GM21717 (cell line): ENCODE data around the gene MAP4K2.
"Not testable (repeated sequence)": the region's sequence is repeated elsewhere in the genome, so short reads cannot be mapped to it uniquely, and the experiment has no call there.

Experiments
- ATAC-seq: cut with Tn5 transposase; IDR thresholded peaks from one replicate; pipeline ENCODE4 v1.9.1; 2021; ENCODE audit warnings: mild to moderate bottlenecking, moderate library complexity; ENCODE audit not compliant: unreplicated experiment

The MAP4K2 gene

DNA sequence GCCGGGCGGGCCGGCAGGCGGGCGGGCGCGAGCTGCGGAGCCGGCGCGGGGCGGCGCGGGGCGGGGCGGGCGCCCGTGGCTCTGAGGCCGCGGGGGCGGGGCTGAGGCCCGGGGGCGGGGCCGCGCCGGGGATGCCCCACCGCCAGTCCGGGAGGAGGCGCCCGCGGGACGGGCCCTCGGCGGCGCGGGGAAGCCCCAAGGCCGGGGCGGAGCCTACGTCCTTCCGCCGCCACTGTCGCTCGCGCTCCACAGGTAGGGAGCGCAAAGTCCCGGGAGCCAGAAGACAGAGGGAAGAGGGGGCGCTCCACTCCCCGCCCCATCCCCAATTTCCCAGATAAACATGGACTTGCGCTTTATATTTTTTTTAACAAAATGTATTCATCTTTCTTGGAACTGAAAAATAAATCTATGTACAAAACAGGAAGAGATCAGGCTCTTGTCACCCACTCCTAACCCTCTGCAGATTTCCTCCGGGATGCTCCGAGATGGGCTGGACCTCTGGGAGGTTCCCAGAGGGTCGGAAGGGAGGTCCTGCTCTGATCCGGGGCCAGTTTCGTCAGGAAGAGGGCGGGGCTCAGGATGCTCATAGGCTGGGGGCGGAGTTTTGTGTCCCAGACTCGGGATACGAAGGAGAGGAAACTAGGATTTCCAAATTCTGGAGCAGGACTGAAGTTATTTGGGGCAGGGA is at the start of gene MAP4K2:
Gene MAP4K2 (minus strand): TSS at position 57 of the 688 bp plus-strand sequence. CDS start 65 bp downstream, outside the sequence.
- peak; percentile 45 for ATAC-seq

- no peak for ATAC-seq
These were observed 48.9 kb upstream of the MAP4K2 start for GRCh38 chr11:64851831-64852351.

GRCh38 chr11:64850979-64851567 is 48.1 kb upstream of the MAP4K2 start:
- peak; percentile 50 for ATAC-seq

DNA sequence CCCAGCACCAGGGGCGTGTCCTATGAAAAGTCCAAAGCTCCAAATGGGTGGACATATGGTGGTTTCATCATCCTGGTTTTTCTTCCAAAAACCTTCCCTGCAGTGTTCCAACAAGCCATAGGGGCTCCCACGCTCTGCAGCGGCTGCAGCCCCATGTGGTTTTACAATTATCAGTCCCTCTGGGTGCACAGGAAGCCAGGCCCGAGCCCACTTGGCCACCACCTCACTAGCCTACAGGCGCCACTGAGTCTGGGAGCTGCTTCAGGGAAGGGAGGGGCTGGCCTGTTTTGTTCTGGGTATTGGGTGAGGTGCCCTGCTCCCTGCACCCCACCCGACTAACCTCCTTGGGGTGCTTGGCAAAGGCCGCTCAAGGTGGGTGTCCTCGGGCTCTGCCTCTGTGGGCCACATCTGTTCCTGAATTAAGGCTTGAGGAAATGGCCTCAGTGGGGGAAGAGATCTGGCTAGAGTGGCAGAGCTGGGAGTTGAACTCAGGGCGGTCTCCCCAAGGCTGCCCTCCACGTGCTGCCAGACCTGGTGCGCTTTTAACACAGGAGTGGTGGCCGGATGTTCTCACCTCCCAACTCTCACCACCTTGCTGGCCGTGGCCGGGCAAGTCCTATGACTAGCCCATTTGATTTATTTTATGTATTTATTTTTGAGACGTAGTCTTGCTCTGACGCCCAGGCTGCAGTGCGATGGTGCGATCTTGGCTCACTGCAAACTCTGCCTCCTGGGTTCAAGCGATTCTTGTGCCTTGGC is 46.8 kb upstream of the MAP4K2 start:
- ATAC-seq, result no peak

DNA sequence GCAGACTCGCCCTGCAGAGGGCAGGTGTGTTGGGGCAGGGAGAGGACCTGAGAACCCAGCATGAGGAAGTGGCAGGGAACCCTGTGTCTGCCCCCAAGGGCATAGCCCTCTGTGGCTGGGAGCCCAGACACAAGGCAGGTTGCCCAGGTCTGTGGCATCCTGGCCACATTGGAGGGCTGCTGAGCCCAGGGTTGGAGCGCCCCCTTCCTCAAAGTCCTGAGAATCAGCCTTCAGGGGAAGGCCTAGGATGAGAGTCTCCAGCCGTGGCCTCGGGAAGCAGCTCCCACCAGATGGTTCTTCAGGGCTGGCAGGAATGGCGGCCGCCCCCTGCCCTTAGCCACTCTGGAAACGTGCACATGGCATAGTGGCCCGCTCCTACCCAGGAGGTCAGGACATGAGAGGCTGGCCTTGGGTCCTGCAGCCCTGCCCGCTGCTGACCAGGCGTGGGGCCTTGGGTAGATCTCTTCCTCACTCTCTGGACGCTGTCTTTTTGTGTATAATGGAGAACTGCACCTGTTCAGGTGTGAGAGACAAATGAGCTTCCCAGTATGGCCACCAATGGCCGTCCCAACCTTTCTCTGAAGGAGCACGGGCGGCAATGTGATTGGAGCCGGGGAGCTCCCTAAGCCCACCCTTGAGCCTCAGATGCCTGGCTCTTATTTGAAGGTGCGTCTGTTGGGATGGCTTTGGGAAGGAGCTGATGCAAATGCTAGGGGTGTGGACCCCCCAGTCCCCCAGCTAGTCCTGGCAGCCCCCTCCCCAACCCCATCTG is 46.0 kb upstream of the MAP4K2 start:
- no peak for ATAC-seq

DNA sequence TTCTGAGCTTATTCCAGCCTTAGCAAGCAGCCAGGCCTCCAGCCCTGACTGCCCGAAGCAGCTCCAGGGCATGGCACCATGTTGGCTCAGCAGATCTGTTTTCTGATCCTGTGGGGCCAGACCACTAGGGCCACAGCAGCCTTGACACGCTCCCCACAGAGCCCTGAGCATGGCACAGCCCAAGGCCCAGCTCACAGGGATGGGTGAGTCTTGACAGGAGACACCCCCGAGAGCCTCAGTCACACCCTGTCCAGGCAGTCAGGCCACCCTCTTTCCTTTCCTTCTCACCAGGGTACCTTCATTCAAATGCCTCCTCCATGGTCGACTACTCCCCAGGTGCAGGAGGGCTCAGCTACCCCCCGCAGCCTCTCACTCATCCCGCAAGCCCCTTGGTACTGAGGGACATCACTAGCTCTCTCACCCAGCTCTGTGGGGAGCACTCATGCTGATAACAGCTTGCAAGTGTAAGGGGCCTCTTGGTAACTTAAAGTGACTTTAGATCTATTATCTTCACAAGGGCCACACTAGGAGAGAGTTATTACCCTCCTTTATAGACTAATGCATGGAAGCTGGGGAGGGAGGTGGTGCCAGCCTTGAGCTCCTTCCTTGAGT is 45.3 kb upstream of the MAP4K2 start:
- ATAC-seq, result no peak

DNA sequence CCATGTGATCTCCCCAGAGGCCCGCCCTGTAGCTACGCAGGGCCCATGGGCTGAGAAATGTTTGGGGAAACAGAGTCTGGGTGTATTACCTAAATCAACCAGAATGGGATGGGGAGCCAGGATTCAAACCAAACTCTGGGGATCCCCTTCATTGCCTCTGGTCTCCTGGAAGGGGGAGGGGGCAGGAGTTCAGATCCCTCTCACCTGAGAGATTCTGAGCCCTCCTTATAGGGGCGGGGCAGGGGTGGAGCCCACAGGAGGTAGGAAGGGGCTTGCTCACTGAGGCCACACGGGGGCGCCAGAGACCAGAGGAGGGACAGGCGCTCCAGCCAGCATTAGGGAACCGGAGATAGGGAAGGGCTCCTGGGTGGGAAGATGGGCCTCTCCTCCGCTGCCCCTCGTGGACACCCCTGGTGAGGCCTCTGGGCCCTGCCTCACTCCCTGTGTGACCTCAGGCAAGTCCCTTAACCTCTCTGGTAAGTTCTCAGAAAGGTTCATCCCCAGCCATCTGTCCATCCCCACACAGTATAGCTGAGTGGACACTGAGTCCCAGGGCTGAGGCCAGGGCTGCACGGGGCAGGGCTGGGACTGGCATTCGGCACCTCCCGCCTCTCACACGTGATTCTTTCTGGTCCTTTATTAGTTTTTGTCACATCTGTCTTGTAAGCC is 44.1 kb upstream of the MAP4K2 start:
- no peak for ATAC-seq

DNA sequence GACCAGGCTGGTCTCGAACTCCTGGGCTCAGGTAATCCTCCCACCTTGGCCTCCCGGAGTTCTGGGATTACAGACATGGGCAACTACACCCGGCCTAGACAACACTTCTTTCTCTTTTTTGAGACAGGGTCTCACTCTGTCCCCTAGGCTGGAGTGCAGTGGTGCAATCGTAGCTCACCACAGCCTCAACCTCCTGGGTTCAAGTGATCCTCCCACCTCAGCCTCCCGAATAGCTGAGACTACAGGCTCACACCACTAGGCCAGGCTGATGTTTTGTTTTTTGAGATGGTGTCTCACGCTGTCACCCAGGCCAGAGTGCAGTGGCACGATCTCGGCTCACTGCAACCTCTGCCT is 42.7 kb upstream of the MAP4K2 start:
- not testable (repeated sequence) for ATAC-seq

GRCh38 chr11:64845129-64845775 is 42.2 kb upstream of the MAP4K2 start:
- no peak for ATAC-seq

- ATAC-seq, result no peak
These were observed 41.5 kb upstream of the MAP4K2 start, which contains the start of gene CDC42BPG for GRCh38 chr11:64844330-64845128. CDC42BPG (minus strand) TSS chr11:64844653; CDS start chr11:64844569, 84 bp downstream.

DNA sequence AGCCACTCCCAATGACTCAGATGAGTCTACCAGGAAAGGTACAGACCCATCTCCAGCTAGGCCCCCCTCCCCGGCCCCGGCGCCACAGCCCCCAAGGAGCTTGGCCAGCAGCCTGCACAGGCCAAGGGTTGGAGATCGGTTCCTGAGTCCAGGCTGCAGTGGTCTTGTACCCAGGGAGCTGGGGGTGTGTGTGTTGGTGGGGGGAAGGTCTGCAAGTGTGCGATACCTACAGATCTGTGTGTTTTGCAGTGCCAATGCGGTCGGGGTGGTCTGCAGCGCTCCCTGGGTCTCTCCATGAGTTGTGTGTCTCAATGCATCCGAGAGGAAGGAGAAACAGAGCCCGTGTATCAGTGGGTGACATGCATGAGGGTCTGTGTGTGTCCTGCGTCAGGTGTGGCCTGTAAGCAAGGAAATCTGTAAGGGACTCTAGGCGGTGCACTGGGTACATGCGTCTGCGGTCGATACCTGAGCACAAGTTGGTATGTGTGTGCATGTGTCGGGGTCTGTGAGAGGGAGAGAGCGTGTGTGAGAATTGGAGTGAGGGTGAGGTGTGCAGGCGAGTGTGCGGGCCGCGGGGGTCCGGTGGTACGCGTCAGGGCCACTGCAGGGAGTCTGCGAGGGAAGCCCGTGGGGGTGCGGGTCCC is 40.8 kb upstream of the MAP4K2 start:
- no peak for ATAC-seq

DNA sequence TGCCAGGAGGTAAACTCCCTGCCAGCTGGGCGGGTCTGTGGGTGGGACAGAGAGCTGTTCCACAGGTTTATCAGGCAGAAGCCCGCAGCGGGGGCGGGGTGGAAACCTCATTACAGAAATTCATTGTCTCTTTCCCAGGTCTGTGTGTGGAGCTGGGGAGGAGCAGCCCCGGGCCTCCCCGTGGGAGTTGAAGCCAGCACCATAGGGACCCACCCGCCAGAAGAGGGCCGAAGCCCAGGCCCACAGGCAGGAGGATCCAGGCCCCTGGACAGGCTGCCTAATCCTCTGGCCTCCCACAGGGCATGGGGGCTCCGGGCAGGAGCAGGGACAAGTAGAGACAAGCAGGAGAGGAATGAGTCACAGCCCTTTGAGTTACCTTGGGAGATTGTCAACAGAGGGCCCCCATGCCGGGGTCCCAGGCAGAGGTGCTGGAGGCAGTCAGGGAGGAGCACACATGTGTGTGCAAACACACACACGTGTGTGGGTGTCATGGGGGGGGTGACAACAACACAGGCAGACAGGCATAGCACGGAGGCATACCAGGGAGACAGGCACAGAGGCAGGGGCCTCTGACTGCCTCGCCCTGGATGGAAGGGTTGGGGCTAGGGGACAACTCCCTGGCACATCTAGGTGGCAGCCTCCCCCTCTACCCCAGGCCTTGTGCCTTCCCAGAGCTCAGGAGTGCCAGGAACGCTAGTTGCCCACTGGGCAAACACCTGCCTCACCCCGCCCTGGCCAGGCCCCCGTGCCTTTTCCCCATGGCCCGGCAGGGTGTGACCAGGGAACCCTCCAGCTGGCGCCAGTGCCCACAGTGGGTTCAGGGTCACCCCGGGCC is 40.1 kb upstream of the MAP4K2 start:
- no peak for ATAC-seq

DNA sequence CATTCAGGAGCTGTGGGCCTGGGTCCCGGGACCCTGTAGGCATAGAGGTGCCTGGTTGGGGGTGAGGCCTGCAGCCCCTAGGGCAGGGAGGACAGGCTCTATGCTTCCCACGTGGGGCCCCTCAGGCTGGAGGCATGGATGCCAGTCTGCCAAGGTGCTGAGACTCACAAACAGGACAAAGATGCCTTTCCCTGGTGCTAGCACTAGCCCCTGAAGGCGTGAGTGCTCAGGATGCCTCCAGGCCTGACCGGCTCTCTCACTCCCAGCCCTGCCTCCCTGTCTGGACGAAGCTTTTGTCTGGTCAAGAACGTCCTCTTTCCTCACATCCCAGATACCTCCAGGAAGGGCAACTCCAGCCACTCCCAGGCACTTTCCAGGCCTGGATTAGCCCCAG is 39.3 kb upstream of the MAP4K2 start:
- no peak for ATAC-seq

- ATAC-seq, result no peak
These were observed 38.8 kb upstream of the MAP4K2 start for GRCh38 chr11:64841592-64842365.

GRCh38 chr11:64839887-64840782 is 37.1 kb upstream of the MAP4K2 start:
- ATAC-seq, result no peak

- ATAC-seq, result no peak
These were observed 36.3 kb upstream of the MAP4K2 start for GRCh38 chr11:64839335-64839734.
